IMR-90 (cell line): ENCODE measurements around the gene ACAP2. TPM values are rescaled to one million over a fixed set of nuclear protein-coding genes. Genes with fewer than 3 reads are reported as not detected.

Source experiments
- ATAC-seq: fragments of 200-7000 bp; cut with Tn5 transposase; 2 replicates; pipeline ENCODE4 v1.9.1; 2020; ENCODE audit warnings: low read depth, mild to moderate bottlenecking, moderate library complexity
- BruUV-seq: library from RNA; stranded (reverse); fragments of 400-500 nt; replicated peaks from 2 replicates; lab custom pipeline; 2021; lab: Mats Ljungman, UMichigan
- CTCF ChIA-PET: fragments of 300-600 bp; formaldehyde crosslinking; extraction: SDS; loops from one replicate; lab custom pipeline; 2021; ENCODE audit warnings: antibody characterized with exemption; lab: Yijun Ruan, JAX
- POLR2A ChIA-PET: fragments of 300-600 bp; sonication (Branson Sonifier 250); formaldehyde crosslinking; loops from one replicate; lab custom pipeline; 2022; ENCODE audit warnings: antibody characterized with exemption; ENCODE audit not compliant: unreplicated experiment; lab: Charles Lee
- DNase-seq: peaks from one replicate; pipeline ENCODE4 v3.0.0; 2013
- H2AFZ ChIP-seq: replicated peaks from 2 replicates; pipeline ENCODE3; 2013; ENCODE audit warnings: low read length, mild to moderate bottlenecking; ENCODE audit not compliant: poor library complexity
- H2AK5ac ChIP-seq: 2 replicates; pipeline ENCODE4 v1.6.1; 2013; ENCODE audit warnings: low read depth, low read length, inconsistent platforms
- H2AK9ac ChIP-seq: replicated peaks from 2 replicates; pipeline ENCODE3; 2013; ENCODE audit warnings: mild to moderate bottlenecking, low read depth, low read length, moderate library complexity; ENCODE audit not compliant: poor library complexity
- H2BK120ac ChIP-seq: 2 replicates; pipeline ENCODE4 v1.6.1; 2013; ENCODE audit warnings: low read depth, low read length, inconsistent platforms
- H2BK15ac ChIP-seq: 3 replicates; pipeline ENCODE4 v1.6.1; 2013; ENCODE audit warnings: low read depth, low read length, inconsistent platforms
- H2BK20ac ChIP-seq: 2 replicates; pipeline ENCODE4 v1.6.1; 2013; ENCODE audit warnings: low read depth, mild to moderate bottlenecking, inconsistent platforms, low read length, moderate library complexity
- H2BK5ac ChIP-seq: 2 replicates; pipeline ENCODE4 v1.6.1; 2013; ENCODE audit warnings: mild to moderate bottlenecking, low read depth, low read length, inconsistent platforms; ENCODE audit not compliant: poor library complexity, severe bottlenecking
- H3K14ac ChIP-seq: replicated peaks from 2 replicates; pipeline ENCODE4 v1.6.1; 2013; ENCODE audit warnings: low read depth, low read length, inconsistent platforms
- H3K18ac ChIP-seq: 2 replicates; pipeline ENCODE4 v1.6.1; 2013; ENCODE audit warnings: low read depth, low read length, control low read depth
- H3K23ac ChIP-seq: 2 replicates; pipeline ENCODE4 v1.6.1; 2013; ENCODE audit warnings: low read depth, low read length, inconsistent platforms
- H3K27ac ChIP-seq: 2 replicates; pipeline ENCODE4 v1.5.1; 2013; ENCODE audit warnings: mild to moderate bottlenecking, control low read depth, low read length; ENCODE audit not compliant: insufficient read depth
- H3K27me3 ChIP-seq: 2 replicates; pipeline ENCODE4 v1.6.1; 2013; ENCODE audit warnings: low read length; ENCODE audit not compliant: control insufficient read depth, insufficient read depth
- H3K36me3 ChIP-seq: 2 replicates; pipeline ENCODE4 v1.6.1; 2013; ENCODE audit warnings: low read length, mixed read lengths; ENCODE audit not compliant: control insufficient read depth, insufficient read depth
- H3K4ac ChIP-seq: 2 replicates; pipeline ENCODE4 v1.6.1; 2013; ENCODE audit warnings: low read depth, low read length, inconsistent platforms
- H3K4me1 ChIP-seq: 2 replicates; pipeline ENCODE4 v1.6.1; 2013; ENCODE audit warnings: low read length, mixed read lengths; ENCODE audit not compliant: control insufficient read depth, insufficient read depth
- H3K4me2 ChIP-seq: 2 replicates; pipeline ENCODE4 v1.6.1; 2013; ENCODE audit warnings: low read depth, mild to moderate bottlenecking, control low read depth, low read length, moderate library complexity
- H3K4me3 ChIP-seq: 2 replicates; pipeline ENCODE4 v1.5.1; 2013; ENCODE audit warnings: low read depth, mild to moderate bottlenecking, control low read depth, low read length, moderate library complexity; ENCODE audit not compliant: insufficient read depth
- H3K56ac ChIP-seq: 2 replicates; pipeline ENCODE4 v1.6.1; 2013; ENCODE audit warnings: low read length, inconsistent platforms; ENCODE audit not compliant: insufficient read depth; ENCODE audit errors: extremely low read depth
- H3K79me1 ChIP-seq, 2 experiments: 2 replicates each; pipeline ENCODE4 v1.6.1; 2013; ENCODE audit warnings: low read length in 2 of 2, inconsistent platforms in 1 of 2, low read depth in 1 of 2
- H3K9ac ChIP-seq: 2 replicates; pipeline ENCODE4 v1.6.1; 2013; ENCODE audit warnings: low read depth, low read length, control low read depth
- H3K9me1 ChIP-seq: 2 replicates; pipeline ENCODE4 v1.6.1; 2013; ENCODE audit warnings: low read length, inconsistent platforms; ENCODE audit not compliant: insufficient read depth
- H3K9me3 ChIP-seq: 2 replicates; pipeline ENCODE4 v1.6.1; 2013; ENCODE audit warnings: low read length; ENCODE audit not compliant: control insufficient read depth, insufficient read depth
- H4K20me1 ChIP-seq: 2 replicates; pipeline ENCODE4 v1.6.1; 2013; ENCODE audit warnings: low read length, inconsistent platforms; ENCODE audit not compliant: insufficient read depth
- H4K5ac ChIP-seq: 2 replicates; pipeline ENCODE4 v1.6.1; 2013; ENCODE audit warnings: mild to moderate bottlenecking, low read depth, low read length, control low read depth
- H4K8ac ChIP-seq, 2 experiments: 2 replicates each; pipeline ENCODE4 v1.6.1; 2013; ENCODE audit warnings: low read depth in 2 of 2, low read length in 2 of 2, control low read depth in 1 of 2, inconsistent platforms in 1 of 2
- H4K91ac ChIP-seq: 2 replicates; pipeline ENCODE4 v1.6.1; 2013; ENCODE audit warnings: low read depth, low read length, inconsistent platforms; ENCODE audit not compliant: insufficient read depth
- BHLHE40 ChIP-seq: fragments of 150-350 bp; IDR thresholded peaks from 2 replicates; pipeline ENCODE4 v1.6.1; 2016; ENCODE audit warnings: mild to moderate bottlenecking, low read depth, low read length
- CHD1 ChIP-seq: IDR thresholded peaks from 2 replicates; pipeline ENCODE4 v1.6.1; 2012; ENCODE audit warnings: low read depth, low read length, improper control_type of control experiment
- CTCF ChIP-seq: conservative IDR thresholded peaks from 2 replicates; pipeline ENCODE4 v1.5.1; 2012; ENCODE audit warnings: mild to moderate bottlenecking, low read depth, low read length, improper control_type of control experiment
- FOS ChIP-seq: fragments of 150-350 bp; IDR thresholded peaks from 2 replicates; pipeline ENCODE4 v1.6.1; 2016; ENCODE audit warnings: low read depth, low read length
- MAZ ChIP-seq: IDR thresholded peaks from 2 replicates; pipeline ENCODE4 v1.6.1; 2012; ENCODE audit warnings: low read depth, mild to moderate bottlenecking, low read length, improper control_type of control experiment, moderate library complexity, borderline replicate concordance
- MXI1 ChIP-seq: IDR thresholded peaks from 2 replicates; pipeline ENCODE4 v1.6.1; 2012; ENCODE audit warnings: low read depth, mild to moderate bottlenecking, low read length, moderate library complexity, borderline replicate concordance
- NFE2L2 ChIP-seq: fragments of 150-350 bp; IDR thresholded peaks from 2 replicates; pipeline ENCODE4 v1.6.1; 2016; ENCODE audit warnings: low read depth, mild to moderate bottlenecking, low read length
- POLR2A ChIP-seq: IDR thresholded peaks from 2 replicates; pipeline ENCODE4 v1.6.1; 2012; ENCODE audit warnings: mild to moderate bottlenecking, low read depth, low read length
- RCOR1 ChIP-seq: IDR thresholded peaks from 2 replicates; pipeline ENCODE4 v1.6.1; 2012; ENCODE audit warnings: mild to moderate bottlenecking, low read length, improper control_type of control experiment; ENCODE audit not compliant: insufficient replicate concordance
- RFX5 ChIP-seq: IDR thresholded peaks from 2 replicates; pipeline ENCODE4 v1.8.0; 2012; ENCODE audit warnings: low read depth, mild to moderate bottlenecking, low read length, moderate library complexity
- WGBS, 2 experiments: methylation state at CpG; one replicate each; pipeline versions ENCODE4 v1.1.5 to v1.1.7; 2013; ENCODE audit warnings: missing lambda C conversion rate in 2 of 2; ENCODE audit not compliant: insufficient read length in 1 of 2; ENCODE audit errors: extremely low coverage in 2 of 2; 5-methylcytosine and 5-hydroxymethylcytosine counted together
- dilution Hi-C: fragments of 300-500 bp; cut with HindIII; formaldehyde crosslinking; loops from one replicate; pipeline ENCODE4 v1.14.3; 2018; ENCODE audit warnings: low sequenced_read_pairs; ENCODE audit not compliant: unreplicated experiment
- in situ Hi-C: fragments of 300-500 bp; cut with MboI; formaldehyde crosslinking; loops from 3 replicates; pipeline ENCODE4 v1.14.3; 2019; ENCODE audit warnings: low sequenced_read_pairs, inconsistent platforms, mixed read lengths
- intact Hi-C: fragments of 100-400 bp; cut with micrococcal nuclease; formaldehyde crosslinking; loops from 2 replicates; pipeline ENCODE4 v1.10.0; 2022
- polyA plus RNA-seq, 3 experiments: library from polyadenylated mRNA; depleted of rRNA; stranded (reverse); fragments of >200 nt; gene quantifications; 2 replicates each; pipeline ENCODE4 v1.2.3, GENCODE V29; 2012; ENCODE audit warnings: low replicate concordance in 1 of 3
- total RNA-seq: library from RNA; depleted of rRNA; stranded (reverse); fragments of >200 nt; gene quantifications from 2 replicates; pipeline ENCODE4 v1.2.3, GENCODE V29; 2012
- TF ChIP-seq, protein P1 (sequence below): fragments of 150-350 bp; IDR thresholded peaks from 2 replicates; pipeline ENCODE4 v1.6.1; 2016; ENCODE audit warnings: low read depth, mild to moderate bottlenecking, low read length, moderate library complexity, borderline replicate concordance

The ACAP2 gene
- total and polyA plus RNA-seq, 2 of the 4 experiments (the other 2 are of a cell fraction) = 11.9 to 35.1 TPM

GRCh38 chr3:195468391-195468776 is 25.6 kb upstream of the ACAP2 start:
- Histone ChIP-seq H3K4ac (no peak overlapping the region), H3K23ac (no peak overlapping the region), H3K4me2 (no peak overlapping the region), H3K9ac (no peak overlapping the region), H2AFZ (no peak overlapping the region), H3K9me3 (peaks cover 5% of the 10 kb centered on the region), H2BK15ac (no peak overlapping the region), H4K20me1 (no peaks in the 10 kb centered on the region), H2BK5ac (no peak overlapping the region), H3K36me3 (no peaks in the 10 kb centered on the region), H4K5ac (no peak overlapping the region), H4K8ac (no peak overlapping the region), H2AK5ac (no peak overlapping the region), H3K4me1 (no peaks in the 10 kb centered on the region), H3K79me1 (no peaks in the 10 kb centered on the region), H3K18ac (no peak overlapping the region), H3K56ac (no peak overlapping the region), H2BK20ac (no peak overlapping the region), H3K9me1 (no peaks in the 10 kb centered on the region), H3K4me3 (no peak overlapping the region), H3K27ac (no peak overlapping the region), H2AK9ac (no peak overlapping the region), H4K91ac (no peak overlapping the region), H3K14ac (no peak overlapping the region), H2BK120ac (no peak overlapping the region), H3K27me3 (peaks cover 5% of the 10 kb centered on the region; the same call in 1 of the 2 replicates)
- no peak for DNase-seq
- ChIA-PET CTCF (no interaction called here), POLR2A (no interaction called here)
- no peak for ATAC-seq
- intact Hi-C loops = no loop called here
- TF ChIP-seq MXI1 = no peak
- no peak for TF ChIP-seq FOS
- TF ChIP-seq POLR2A = no peak
- TF ChIP-seq RFX5 = no peak
- no peak for TF ChIP-seq RCOR1
- no peak for TF ChIP-seq CTCF
- no peak for TF ChIP-seq CHD1
- no peak for TF ChIP-seq MAZ
- no peak for TF ChIP-seq BHLHE40
- no peak for TF ChIP-seq NFE2L2
- TF ChIP-seq, protein P1, sequence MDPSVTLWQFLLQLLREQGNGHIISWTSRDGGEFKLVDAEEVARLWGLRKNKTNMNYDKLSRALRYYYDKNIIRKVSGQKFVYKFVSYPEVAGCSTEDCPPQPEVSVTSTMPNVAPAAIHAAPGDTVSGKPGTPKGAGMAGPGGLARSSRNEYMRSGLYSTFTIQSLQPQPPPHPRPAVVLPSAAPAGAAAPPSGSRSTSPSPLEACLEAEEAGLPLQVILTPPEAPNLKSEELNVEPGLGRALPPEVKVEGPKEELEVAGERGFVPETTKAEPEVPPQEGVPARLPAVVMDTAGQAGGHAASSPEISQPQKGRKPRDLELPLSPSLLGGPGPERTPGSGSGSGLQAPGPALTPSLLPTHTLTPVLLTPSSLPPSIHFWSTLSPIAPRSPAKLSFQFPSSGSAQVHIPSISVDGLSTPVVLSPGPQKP = no peak
- dilution Hi-C loops = no loop called here
- in situ Hi-C loops = loop anchor here (10.0 kb wide), 1 partner anchor 46 kb away; no protein-coding TSS in a partner anchor
- no CpG with 5 or more reads among the region's 4 CpGs for WGBS, 2 experiments
- no TSS peak for BruUV-seq
